MM.1S (cell line): ENCODE measurements around the gene TSPOAP1.
A peak's percentile ranks its signal among the peaks of the same experiment; 100 is the strongest.

Experiments
- DNase-seq: peaks from one replicate; pipeline ENCODE4 v3.0.0-alpha.2; 2015
- H2AFZ ChIP-seq: fragments of 300-600 bp; sonication (generic); 2 replicates; pipeline ENCODE4 v1.6.0; 2016; ENCODE audit warnings: antibody characterized with exemption, low read length
- H3F3A ChIP-seq: fragments of 300-600 bp; sonication (generic); 2 replicates; pipeline ENCODE4 v1.6.1; 2016; ENCODE audit warnings: mild to moderate bottlenecking, antibody characterized with exemption, low read length, moderate library complexity, mixed read lengths; ENCODE audit not compliant: insufficient read depth
- H3K27ac ChIP-seq: fragments of 300-600 bp; sonication (generic); 2 replicates; pipeline ENCODE4 v1.5.1; 2016; ENCODE audit warnings: mild to moderate bottlenecking, low read length
- H3K27me3 ChIP-seq: fragments of 300-600 bp; sonication (generic); replicated peaks from 2 replicates; pipeline ENCODE4 v1.6.0; 2016; ENCODE audit warnings: low read length; ENCODE audit not compliant: insufficient read depth
- H3K36me3 ChIP-seq: fragments of 300-600 bp; sonication (generic); replicated peaks from 2 replicates; pipeline ENCODE4 v1.6.1; 2016; ENCODE audit warnings: mild to moderate bottlenecking, low read length, mixed read lengths; ENCODE audit not compliant: insufficient read depth
- H3K4me1 ChIP-seq: fragments of 300-600 bp; sonication (generic); 2 replicates; pipeline ENCODE4 v1.6.1; 2016; ENCODE audit warnings: low read length, mixed read lengths
- H3K4me2 ChIP-seq: fragments of 300-600 bp; sonication (generic); 2 replicates; pipeline ENCODE4 v1.6.0; 2016; ENCODE audit warnings: low read depth, low read length
- H3K4me3 ChIP-seq: fragments of 300-600 bp; sonication (generic); 2 replicates; pipeline ENCODE4 v1.5.1; 2016; ENCODE audit warnings: low read length, mixed read lengths
- H3K79me2 ChIP-seq: fragments of 300-600 bp; sonication (generic); 2 replicates; pipeline ENCODE4 v1.6.1; 2016; ENCODE audit warnings: mixed run types, low read length, mixed read lengths
- H3K9ac ChIP-seq: fragments of 300-600 bp; sonication (generic); 2 replicates; pipeline ENCODE4 v1.6.1; 2016; ENCODE audit warnings: low read length, mixed read lengths
- H3K9me2 ChIP-seq: fragments of 300-600 bp; sonication (generic); replicated peaks from 2 replicates; pipeline ENCODE4 v1.6.1; 2016; ENCODE audit warnings: mild to moderate bottlenecking, low read length, mixed read lengths; ENCODE audit not compliant: insufficient read depth
- H3K9me3 ChIP-seq: fragments of 300-600 bp; sonication (generic); replicated peaks from 2 replicates; pipeline ENCODE4 v1.6.1; 2016; ENCODE audit warnings: mild to moderate bottlenecking, low read length, mixed read lengths; ENCODE audit not compliant: insufficient read depth
- H4K20me1 ChIP-seq: fragments of 300-600 bp; sonication (generic); 2 replicates; pipeline ENCODE4 v1.6.1; 2016; ENCODE audit warnings: mild to moderate bottlenecking, low read length, moderate library complexity, mixed read lengths; ENCODE audit not compliant: insufficient read depth
- CTCF ChIP-seq: fragments of 300-600 bp; sonication (generic); IDR thresholded peaks from 2 replicates; pipeline ENCODE4 v1.5.1; 2016; ENCODE audit warnings: antibody characterized with exemption, low read length, mixed read lengths
- EZH2 ChIP-seq: fragments of 300-600 bp; sonication (generic); optimal IDR thresholded peaks from 2 replicates; pipeline ENCODE3; 2017; ENCODE audit warnings: low read depth, mild to moderate bottlenecking, antibody characterized with exemption, low read length, mixed read lengths
- EZH2phosphoT487 ChIP-seq: fragments of 300-600 bp; sonication (generic); IDR thresholded peaks from 2 replicates; pipeline ENCODE4 v1.6.1; 2018; ENCODE audit warnings: antibody characterized with exemption, low read length

TSPOAP1 gene

GRCh38 chr17:58339755-58340404, 11.3 kb upstream of the TSPOAP1 start:
- Histone ChIP-seq H3K9ac (peak overlapping the region; percentile 99), H3K79me2 (peaks cover 67% of the 10 kb centered on the region), H3K36me3 (no peaks in the 10 kb centered on the region), H3K4me1 (peaks cover 75% of the 10 kb centered on the region), H3F3A (peaks cover 79% of the 10 kb centered on the region), H3K27ac (peak overlapping the region; percentile 100), H3K27me3 (no peaks in the 10 kb centered on the region), H3K9me3 (no peaks in the 10 kb centered on the region), H3K4me2 (peak overlapping the region; percentile 99), H3K9me2 (no peaks in the 10 kb centered on the region), H3K4me3 (peak overlapping the region; percentile 68), H4K20me1 (no peaks in the 10 kb centered on the region), H2AFZ (no peak overlapping the region)
- DNase-seq, result no peak
- TF ChIP-seq CTCF, result no peak
- TF ChIP-seq EZH2phosphoT487, result no peak
- TF ChIP-seq EZH2, result no peak

GRCh38 chr17:58338841-58339754, 10.5 kb upstream of the TSPOAP1 start:
- Histone ChIP-seq H3K4me3 (peak overlapping the region; percentile 68), H3K9me3 (no peaks in the 10 kb centered on the region), H3K36me3 (no peaks in the 10 kb centered on the region), H3K4me1 (peaks cover 79% of the 10 kb centered on the region), H3K27me3 (no peaks in the 10 kb centered on the region), H3K9me2 (no peaks in the 10 kb centered on the region), H2AFZ (no peak overlapping the region), H3K4me2 (peak overlapping the region; percentile 99), H4K20me1 (no peaks in the 10 kb centered on the region), H3K9ac (peak overlapping the region; percentile 99), H3K27ac (peak overlapping the region; percentile 100), H3F3A (peaks cover 79% of the 10 kb centered on the region), H3K79me2 (peaks cover 74% of the 10 kb centered on the region)
- TF ChIP-seq EZH2phosphoT487 (no peak), EZH2 (no peak), CTCF (no peak)
- peak; percentile 86 for DNase-seq

GRCh38 chr17:58338454-58338840, 9.9 kb upstream of the TSPOAP1 start:
- Histone ChIP-seq H3K36me3 (no peaks in the 10 kb centered on the region), H3F3A (peaks cover 79% of the 10 kb centered on the region), H3K4me1 (peaks cover 79% of the 10 kb centered on the region), H3K9me3 (no peaks in the 10 kb centered on the region), H3K4me2 (peak overlapping the region; percentile 99), H3K9me2 (no peaks in the 10 kb centered on the region), H4K20me1 (no peaks in the 10 kb centered on the region), H3K27ac (peak overlapping the region; percentile 100), H3K9ac (peak overlapping the region; percentile 99), H3K4me3 (peak overlapping the region; percentile 68), H3K27me3 (no peaks in the 10 kb centered on the region), H3K79me2 (peaks cover 81% of the 10 kb centered on the region), H2AFZ (no peak overlapping the region)
- peak; percentile 32 for DNase-seq
- TF ChIP-seq EZH2phosphoT487 (no peak), CTCF (peak; percentile 44)
